Measurements from ENCODE around the gene PIK3AP1.

GRCh38 chr10:96584474-96584873 lies 135.8 kb downstream of the PIK3AP1 start:
- no peak for TF ChIP-seq CTCF (IDR thresholded peaks at IDR 0.05; ENCODE audit: insufficient read depth, low read depth, low read length)
- no peak for TF ChIP-seq EZH2 (IDR thresholded peaks at IDR 0.05; ENCODE audit: insufficient read depth, low read length)

Measured in astrocyte (in vitro differentiated cells and primary cell).